Heart right ventricle (tissue), 16 donors: ENCODE results near the gene TMEM11. TPM values are rescaled to one million over a fixed set of nuclear protein-coding genes. Genes with fewer than 3 reads are reported as not detected.

ENCODE experiments used
- ATAC-seq, 8 donors: fragments of 200-7000 bp; cut with Tn5 transposase; one replicate each; pipeline ENCODE4 v1.9.1; 2020; ENCODE audit warnings: mild to moderate bottlenecking in 8 of 8, moderate library complexity in 8 of 8, moderate number of reproducible peaks in 1 of 8
- DNase-seq, 2 donors: peaks; one replicate each; pipeline ENCODE4 v3.0.0-alpha.2; 2020
- H3K27ac ChIP-seq, 10 donors: fragments of 200-600 bp; sonication (generic) in 2 of 10; one replicate each; pipeline versions ENCODE4 v1.5.0 to v1.8.0; 2020 to 2022; ENCODE audit warnings: mild to moderate bottlenecking in 3 of 10
- H3K27me3 ChIP-seq, 7 donors: fragments of 200-600 bp; one replicate each; pipeline ENCODE4 v1.8.0; 2021 to 2022; ENCODE audit warnings: mild to moderate bottlenecking in 2 of 7
- H3K36me3 ChIP-seq, 9 donors: fragments of 200-600 bp; sonication (generic) in 1 of 9; one replicate each; pipeline versions ENCODE4 v1.5.0 to v1.8.0; 2020 to 2022; ENCODE audit warnings: mild to moderate bottlenecking in 2 of 9
- H3K4me1 ChIP-seq, 9 donors: fragments of 200-600 bp; sonication (generic) in 1 of 9; one replicate each; pipeline versions ENCODE4 v1.5.0 to v1.8.0; 2020 to 2022; ENCODE audit warnings: mild to moderate bottlenecking in 4 of 9
- H3K4me3 ChIP-seq, 10 donors: fragments of 200-600 bp; sonication (generic) in 2 of 10; one replicate each; pipeline versions ENCODE4 v1.5.0 to v1.8.0; 2020 to 2022; ENCODE audit warnings: mild to moderate bottlenecking in 7 of 10, moderate library complexity in 2 of 10
- H3K9me3 ChIP-seq, 11 donors: fragments of 200-600 bp in 10 of 11; sonication (generic) in 2 of 11; one replicate each; pipeline versions ENCODE4 v1.5.0 to v1.8.0; 2013 to 2022; ENCODE audit warnings: mild to moderate bottlenecking in 2 of 11, control low read depth in 1 of 11, moderate library complexity in 1 of 11
- CTCF ChIP-seq, 9 donors: fragments of 200-600 bp; sonication (generic) in 2 of 9; IDR thresholded peaks; one replicate each; pipeline versions ENCODE4 v1.5.0 to v1.8.0; 2021 to 2022; ENCODE audit warnings: antibody characterized with exemption in 9 of 9, mild to moderate bottlenecking in 5 of 9, moderate library complexity in 1 of 9
- WGBS, 2 donors: extraction: QIAGEN DNeasy Blood & Tissue Kit; methylation state at CpG; one replicate each; pipeline ENCODE4 v1.1.7; 2013; ENCODE audit warnings: inconsistent platforms in 1 of 2; 5-methylcytosine and 5-hydroxymethylcytosine counted together
- intact Hi-C, 10 donors: fragments of 100-400 bp; cut with DNase I; formaldehyde crosslinking; loops; one replicate each; pipeline versions ENCODE4 v1.11.1 to v1.14.2; 2022
- polyA plus RNA-seq, 2 donors: library from polyadenylated mRNA; stranded (reverse); fragments of 200-250 nt; gene quantifications; one replicate each; pipeline ENCODE4 v1.2.3, GENCODE V29; 2013
- total RNA-seq, 10 donors: library from RNA; stranded (reverse); fragmentation: NEBNext Ultra II Directional in 3 of 10; extraction: Animal tissue kit (Norgen Biotek cat#: 25700) in 3 of 10; gene quantifications; one replicate each; pipeline versions ENCODE4 v1.2.1 to v1.2.4, GENCODE V29; 2021 to 2023
- donor health status: Arrhythmogenic right ventricular cardiomyopathy.
- donor health status: ischemic (EF 13 %, LVEDD 7.1; RV severe dilation, severe dysfunction).
- donor health status: healthy with polysubstance abuse.
- donor health status: DM: no; HTN: yes; CAD: no.
- donor health status: DM: no; HTN: no; CAD: no.
- donor health status: ischemic (EF 25% LVEDD 6.9; RV normal size, moderate dysfunction).
- donor health status: ischemic (EF 25% LVEDD 5.7; RV mildly dilated, moderate dysfunction).
- donor health status: healthy.
- donor health status: DM: yes; HTN: yes; CAD: no.
- donor health status: Ischemic cardiomyopathy.
- donor health status: ischemic (EF 35%, LVEDD 5.7; RV mildly dilated, moderate dysfunction).
- donor health status: nonischemic (EF 11% LVEDD 7.7; RV severe dilation, severe dysfunction).
- donor health status: DM: yes; HTN: yes; CAD: no.
- donor health status: PGD.
- donor health status: ischemic (EF 29% LVEDD 5.4; RV normal size, mild dysfunction).
- donor health status: nonischemic (EF 23%, LVEDD 6.1; RV moderate dilation, normal function).

TMEM11 gene
- total and polyA plus RNA-seq, 12 donors, result 20.8 to 54.1 (median 29.0) TPM

GRCh38 chr17:21201874-21202273, 12.1 kb downstream of the TMEM11 start:
- intact Hi-C loops, result loop anchor here in 1 of 10 donors (10.0 kb wide), 1 partner anchor 177 kb away; no protein-coding TSS in a partner anchor

DNA sequence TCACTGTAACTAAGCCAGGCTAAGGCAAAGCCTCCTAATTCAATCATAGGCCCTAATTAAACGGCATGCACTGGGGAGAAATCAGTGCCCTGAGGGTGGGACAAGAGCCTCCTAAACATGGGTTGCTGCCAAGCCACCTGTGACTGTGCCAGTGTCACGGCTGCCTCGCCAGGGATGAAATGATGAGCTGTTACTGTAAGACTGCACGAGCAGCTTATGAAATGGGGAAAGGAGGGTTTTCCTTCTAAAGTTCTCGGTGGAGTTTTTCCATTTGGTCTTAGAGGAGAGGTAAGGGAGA, 12.7 kb downstream of the TMEM11 start:
- H3K27ac ChIP-seq, result peak overlapping the region in 1 of 10 donors; percentile 17
- H3K9me3 ChIP-seq, result no peaks in the 10 kb centered on the region
- no peak for TF ChIP-seq CTCF (IDR thresholded peaks at IDR 0.05)
- peaks cover 0 to 62% (median 18%) of the 10 kb centered on the region in 9 donors for H3K36me3 ChIP-seq
- 33 to 38% methylated on average over 5 of the region's 5 CpGs for WGBS, 2 donors
- ATAC-seq (peak in 3 of 8 donors; percentile 48 to 79 (median 67)), DNase-seq (no peak)
- H3K27me3 ChIP-seq, result no peaks in the 10 kb centered on the region
- H3K4me1 ChIP-seq, result peaks cover 7 to 67% (median 48%) of the 10 kb centered on the region in 9 donors
- H3K4me3 ChIP-seq, result no peak overlapping the region
- intact Hi-C loops, result loop anchor here in 1 of 10 donors (10.0 kb wide), 1 partner anchor 176 kb away; no protein-coding TSS in a partner anchor

More at GRCh38 chr17:21201874-21202273, 12.1 kb downstream of the TMEM11 start:
- ATAC-seq (no peak), DNase-seq (no peak)
- no peak overlapping the region for H3K27ac ChIP-seq
- H3K36me3 ChIP-seq, result peaks cover 0 to 59% (median 17%) of the 10 kb centered on the region in 9 donors
- 88 to 92% methylated on average over 11 of the region's 11 CpGs for WGBS, 2 donors
- TF ChIP-seq CTCF (IDR thresholded peaks at IDR 0.05), result no peak
- H3K4me3 ChIP-seq, result no peak overlapping the region
- H3K9me3 ChIP-seq, result no peaks in the 10 kb centered on the region
- peaks cover 7 to 68% (median 48%) of the 10 kb centered on the region in 9 donors for H3K4me1 ChIP-seq
- H3K27me3 ChIP-seq, result no peaks in the 10 kb centered on the region

DNA sequence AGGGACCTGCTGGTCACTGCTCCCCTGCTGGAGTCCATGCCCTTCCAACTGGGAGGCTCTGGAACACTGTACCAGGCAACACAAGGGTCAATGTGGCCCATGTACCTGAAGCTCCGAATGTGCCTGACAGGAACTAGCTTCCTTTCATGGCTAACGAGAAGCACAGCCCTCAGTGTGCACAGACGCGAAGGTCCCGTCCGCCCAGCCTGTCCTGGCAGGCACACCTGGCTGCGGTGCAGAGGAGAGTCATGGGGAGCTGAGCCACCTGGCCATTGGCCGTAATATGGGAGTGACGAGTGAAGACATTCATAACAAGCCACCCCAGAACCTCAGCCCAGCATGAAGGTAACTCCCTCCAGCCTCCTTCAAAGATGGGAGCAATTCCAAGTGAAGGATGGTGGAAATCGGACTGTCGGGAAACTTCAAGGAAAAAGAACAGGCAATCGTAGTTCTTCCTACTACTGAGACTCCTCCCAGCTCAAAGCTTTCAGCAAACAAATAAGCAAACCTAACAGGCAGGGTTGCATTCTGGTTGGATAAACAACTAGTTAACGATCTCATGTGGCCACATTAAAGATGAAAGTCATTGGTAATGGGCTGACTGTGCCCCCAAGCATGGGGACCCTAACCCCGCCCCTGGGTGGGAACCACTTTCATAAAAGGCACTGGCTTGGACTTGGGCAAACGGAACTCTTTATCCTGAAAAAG, 13.2 kb downstream of the TMEM11 start:
- no peaks in the 10 kb centered on the region for H3K9me3 ChIP-seq
- peak overlapping the region in 2 of 10 donors; percentile 17 to 23 for H3K27ac ChIP-seq
- no peak for TF ChIP-seq CTCF (IDR thresholded peaks at IDR 0.05)
- H3K4me3 ChIP-seq, result no peak overlapping the region
- intact Hi-C loops, result loop anchor here in 1 of 10 donors (10.0 kb wide), 1 partner anchor 176 kb away; no protein-coding TSS in a partner anchor
- H3K27me3 ChIP-seq, result no peaks in the 10 kb centered on the region
- 73 to 74% methylated on average over 15 of the region's 15 CpGs for WGBS, 2 donors
- ATAC-seq (peak in 3 of 8 donors; percentile 20 to 38 (median 36)), DNase-seq (no peak)
- peaks cover 7 to 67% (median 48%) of the 10 kb centered on the region in 9 donors for H3K4me1 ChIP-seq
- peaks cover 0 to 62% (median 18%) of the 10 kb centered on the region in 9 donors for H3K36me3 ChIP-seq

- DNase-seq, result no peak
- peak overlapping the region in 1 of 10 donors; percentile 39 for H3K27ac ChIP-seq
- H3K9me3 ChIP-seq, result no peaks in the 10 kb centered on the region
- peaks cover 0 to 61% (median 18%) of the 10 kb centered on the region in 9 donors for H3K36me3 ChIP-seq
- no peaks in the 10 kb centered on the region for H3K27me3 ChIP-seq
- intact Hi-C loops, result loop anchor here in 2 of 10 donors (10.0 kb wide), 2 partner anchors 55 to 175 kb away; no protein-coding TSS in a partner anchor
- no peak overlapping the region for H3K4me3 ChIP-seq
- WGBS, 2 donors, result 68% methylated on average over 10 of the region's 10 CpGs
- ATAC-seq, result no peak
- peaks cover 2 to 68% (median 42%) of the 10 kb centered on the region in 9 donors for H3K4me1 ChIP-seq
- TF ChIP-seq CTCF (IDR thresholded peaks at IDR 0.05), result no peak
Measured at GRCh38 chr17:21199856-21200255, 14.1 kb downstream of the TMEM11 start.
